Lower leg skin (tissue), 3 donors: ENCODE measurements around the gene MRPL36.

ENCODE experiments used
- POLR2A ChIP-seq, 2 donors: fragments of 450-650 bp; IDR thresholded peaks; one replicate each; pipeline ENCODE4 v1.6.1; 2016 to 2017; ENCODE audit warnings: antibody characterized with exemption in 2 of 2, mild to moderate bottlenecking in 1 of 2, moderate library complexity in 1 of 2
- TF ChIP-seq, protein P1 (sequence below), 3 donors: fragments of 450-650 bp; IDR thresholded peaks; one replicate each; pipeline ENCODE4 v1.5.1; 2016; ENCODE audit warnings: antibody characterized with exemption in 3 of 3, mild to moderate bottlenecking in 3 of 3, moderate library complexity in 2 of 3

DNA sequence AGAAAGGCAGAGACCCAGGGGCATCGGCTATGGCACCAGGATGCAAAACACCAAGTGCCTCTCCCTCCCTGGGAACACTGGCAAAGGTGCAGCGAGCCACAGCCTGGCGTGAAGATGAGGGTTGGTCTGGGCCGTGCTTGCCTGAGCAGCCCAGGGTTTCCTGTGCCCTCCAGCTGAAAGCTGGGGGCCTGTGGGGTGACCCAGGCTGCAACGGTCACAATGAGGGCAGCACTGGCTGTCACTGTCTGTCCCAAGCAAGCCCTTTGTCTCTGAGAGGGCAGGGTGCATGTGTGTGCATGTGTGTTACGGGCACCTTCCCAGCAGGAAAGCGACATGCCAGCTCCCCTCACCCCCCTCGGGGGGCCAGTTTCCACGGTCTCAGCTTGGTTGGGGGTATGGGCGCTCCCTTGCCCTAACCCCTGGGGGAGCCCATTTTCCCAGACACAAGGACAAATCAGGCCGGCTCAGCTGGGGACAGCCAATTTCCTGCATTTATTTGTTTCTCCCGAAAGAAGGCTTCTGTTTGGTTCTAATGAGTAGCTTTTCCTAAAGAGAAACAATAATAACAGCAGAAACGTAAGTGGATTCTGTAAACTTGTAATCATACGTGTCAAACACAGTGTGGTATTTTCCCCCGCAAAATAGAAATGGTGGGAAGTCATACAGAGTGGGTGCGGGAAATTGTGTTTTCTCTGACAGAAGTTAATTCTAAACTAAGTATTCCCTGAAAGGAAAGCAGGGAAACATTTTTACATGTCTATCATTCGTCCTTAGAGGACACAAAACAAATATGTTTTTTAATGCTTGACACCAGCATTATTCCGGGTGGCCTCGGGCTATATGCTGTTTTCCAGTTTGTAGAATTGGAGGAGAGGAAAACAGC, 21.3 kb downstream of the MRPL36 start:
- TF ChIP-seq, protein P1, sequence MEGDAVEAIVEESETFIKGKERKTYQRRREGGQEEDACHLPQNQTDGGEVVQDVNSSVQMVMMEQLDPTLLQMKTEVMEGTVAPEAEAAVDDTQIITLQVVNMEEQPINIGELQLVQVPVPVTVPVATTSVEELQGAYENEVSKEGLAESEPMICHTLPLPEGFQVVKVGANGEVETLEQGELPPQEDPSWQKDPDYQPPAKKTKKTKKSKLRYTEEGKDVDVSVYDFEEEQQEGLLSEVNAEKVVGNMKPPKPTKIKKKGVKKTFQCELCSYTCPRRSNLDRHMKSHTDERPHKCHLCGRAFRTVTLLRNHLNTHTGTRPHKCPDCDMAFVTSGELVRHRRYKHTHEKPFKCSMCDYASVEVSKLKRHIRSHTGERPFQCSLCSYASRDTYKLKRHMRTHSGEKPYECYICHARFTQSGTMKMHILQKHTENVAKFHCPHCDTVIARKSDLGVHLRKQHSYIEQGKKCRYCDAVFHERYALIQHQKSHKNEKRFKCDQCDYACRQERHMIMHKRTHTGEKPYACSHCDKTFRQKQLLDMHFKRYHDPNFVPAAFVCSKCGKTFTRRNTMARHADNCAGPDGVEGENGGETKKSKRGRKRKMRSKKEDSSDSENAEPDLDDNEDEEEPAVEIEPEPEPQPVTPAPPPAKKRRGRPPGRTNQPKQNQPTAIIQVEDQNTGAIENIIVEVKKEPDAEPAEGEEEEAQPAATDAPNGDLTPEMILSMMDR (IDR thresholded peaks at IDR 0.05): no peak
- no peak for TF ChIP-seq POLR2A (IDR thresholded peaks at IDR 0.05)
